Measurements from ENCODE around the gene MSL3.

MSL3 gene

GRCh38 chrX:11759461-11760311 is 1.6 kb downstream of the MSL3 start:
- peak; percentile 2 to 55 (median 21) for DNase-seq

DNA sequence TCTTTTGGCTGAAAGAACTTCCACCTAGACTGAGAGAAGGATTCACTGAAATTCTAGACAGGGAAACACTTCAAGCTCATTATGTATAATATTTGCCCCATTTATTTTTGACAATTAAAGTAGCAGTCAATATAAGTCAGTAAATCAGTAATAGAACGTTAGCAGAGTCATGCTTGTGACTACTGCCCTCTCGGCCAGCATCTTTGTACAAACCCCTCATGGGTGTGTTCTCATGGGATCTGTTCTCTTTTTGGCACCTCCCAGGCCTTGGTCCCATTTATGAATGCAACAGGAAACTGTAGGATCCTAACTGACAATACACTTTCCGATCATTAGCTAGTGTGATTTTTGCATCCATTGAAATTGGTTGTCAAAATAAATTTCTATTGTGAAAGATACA is 2.9 kb downstream of the MSL3 start:
- DNase-seq: no peak

DNA sequence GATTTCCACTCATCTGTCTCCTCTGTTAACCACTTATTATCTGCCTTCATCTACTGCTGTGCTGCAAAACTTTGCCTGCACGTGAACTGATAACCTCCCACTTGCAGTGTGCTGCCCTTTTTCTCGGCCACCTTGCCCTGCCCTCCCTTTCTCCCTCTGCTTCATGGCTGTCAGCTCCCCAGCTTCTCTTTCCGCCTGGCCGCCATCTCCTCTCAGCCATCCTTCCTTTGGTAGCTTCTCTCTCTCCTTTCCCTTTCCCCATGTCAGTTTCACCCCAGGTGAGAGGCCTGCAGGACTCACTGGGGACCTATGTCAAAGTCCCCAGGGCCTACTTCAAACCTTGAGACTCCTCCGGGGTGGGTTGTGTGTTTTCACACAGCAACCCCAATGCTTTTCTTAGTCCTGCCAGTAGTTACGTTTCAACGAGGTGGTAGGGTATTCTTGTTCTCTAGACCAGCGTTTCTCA is 6.6 kb downstream of the MSL3 start:
- no peak for DNase-seq

GRCh38 chrX:11765449-11765848 is 7.4 kb downstream of the MSL3 start:
- no peak for DNase-seq

DNA sequence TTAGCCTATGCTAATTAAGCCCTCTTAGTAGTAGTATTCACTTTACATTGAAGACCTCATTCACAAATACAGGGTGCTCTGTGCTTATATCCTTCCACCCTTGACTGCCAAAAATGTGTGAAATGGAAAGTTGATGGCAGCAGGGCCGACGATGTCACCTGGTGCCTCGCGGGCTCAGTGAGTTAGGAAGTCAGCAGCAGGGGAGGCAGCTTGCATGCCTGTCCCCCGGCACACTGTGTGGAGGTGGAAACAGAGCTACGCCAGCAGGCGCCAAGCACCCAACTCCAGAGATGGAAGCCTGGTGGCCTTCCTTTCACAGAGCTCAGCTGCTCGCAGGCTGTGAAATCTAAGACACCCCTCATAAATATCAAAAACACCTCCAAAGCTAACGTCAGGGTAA is 8.4 kb downstream of the MSL3 start:
- peak in 3 of 4 experiments; percentile 1 to 9 (median 2) for DNase-seq

DNA sequence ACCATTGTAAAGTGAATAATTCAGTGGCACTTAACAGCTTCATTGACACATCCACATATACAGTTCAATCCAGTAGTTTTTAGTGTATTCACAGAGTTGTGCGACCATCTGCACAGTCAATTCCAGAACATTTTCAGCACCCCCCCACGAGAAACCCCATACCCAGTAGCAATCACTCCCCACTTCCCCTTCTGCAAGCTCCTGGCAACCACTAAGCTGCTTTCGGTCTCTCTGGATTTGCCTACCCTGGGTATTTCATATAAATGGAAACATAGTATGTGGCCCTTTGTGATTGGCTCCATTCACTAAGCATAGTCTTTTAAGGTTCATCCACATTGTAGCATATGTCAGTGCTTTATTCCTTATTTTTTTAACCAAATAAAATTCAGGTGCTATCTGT is 10.0 kb downstream of the MSL3 start:
- DNase-seq: no peak

- peak in 2 of 4 experiments; percentile 3 to 34 for DNase-seq
Measured at GRCh38 chrX:11770320-11770719, 12.3 kb downstream of the MSL3 start.

DNA sequence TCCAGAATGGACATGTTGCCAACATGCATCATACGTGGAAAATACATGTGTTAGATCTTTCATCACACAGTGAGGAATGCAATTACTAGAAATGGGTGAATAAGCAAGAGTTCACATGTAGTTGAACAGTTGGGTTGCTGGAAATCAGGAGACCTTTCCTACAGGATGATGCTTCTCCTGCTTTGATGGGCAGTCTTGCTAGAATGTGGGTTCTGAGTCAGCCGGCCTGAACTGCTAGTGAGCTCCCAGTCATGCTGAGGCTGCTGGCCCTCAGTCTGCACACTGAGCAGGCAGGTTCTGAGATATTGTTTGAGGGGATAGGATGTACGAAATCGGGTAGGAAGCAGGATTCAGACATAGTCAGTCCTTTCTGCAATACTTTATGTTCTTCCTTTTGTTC is 20.2 kb downstream of the MSL3 start:
- DNase-seq: no peak

DNA sequence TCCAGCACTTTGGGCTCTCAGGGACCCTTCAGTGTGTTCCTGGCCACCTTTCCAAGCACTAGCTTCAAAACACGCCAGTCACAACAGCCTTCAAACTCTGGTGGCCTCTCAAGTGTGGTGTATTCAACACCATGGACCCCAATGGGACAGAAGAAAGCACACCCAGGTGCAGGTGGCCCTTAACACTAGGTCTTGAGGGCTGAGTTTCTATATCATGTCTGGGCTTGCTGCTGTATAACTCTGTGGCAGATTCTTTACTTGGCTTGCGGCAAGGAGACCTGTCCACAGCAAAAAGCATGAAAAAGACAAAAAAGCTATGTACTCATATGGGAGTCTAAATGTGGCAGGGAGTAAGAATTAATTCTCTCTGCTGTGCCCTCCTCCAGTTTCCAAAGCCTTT is 23.1 kb downstream of the MSL3 start:
- no peak for DNase-seq

DNA sequence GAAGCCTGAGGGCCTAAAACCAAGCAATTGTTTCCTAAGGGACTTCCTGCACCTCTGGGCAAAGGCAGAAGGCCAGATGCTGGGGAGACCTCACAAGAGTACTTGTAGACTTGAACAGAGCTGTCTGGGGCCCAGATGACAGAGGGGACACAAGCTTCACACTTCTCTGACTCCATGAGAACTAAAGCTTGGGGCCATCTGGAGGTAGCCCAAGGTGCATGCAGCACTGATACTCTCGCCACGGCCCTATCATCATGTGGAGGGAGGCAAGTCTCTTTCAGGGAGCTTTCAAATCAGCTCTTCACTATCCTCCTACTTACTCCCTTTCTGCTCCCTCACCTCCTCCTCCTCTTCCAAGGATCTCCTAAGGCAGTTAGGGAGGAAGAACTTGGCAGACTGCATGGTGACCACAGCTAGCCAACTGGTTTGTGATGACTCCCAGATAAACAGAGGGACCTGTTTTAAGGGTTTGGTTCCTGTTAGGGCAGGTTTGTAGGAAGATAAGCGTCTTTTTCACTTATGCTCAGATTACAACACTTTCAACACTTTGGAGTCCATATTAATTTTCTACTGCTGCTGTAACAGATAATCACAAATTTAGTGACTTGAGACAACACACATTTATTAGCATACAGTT is 23.8 kb downstream of the MSL3 start:
- no peak for DNase-seq

DNA sequence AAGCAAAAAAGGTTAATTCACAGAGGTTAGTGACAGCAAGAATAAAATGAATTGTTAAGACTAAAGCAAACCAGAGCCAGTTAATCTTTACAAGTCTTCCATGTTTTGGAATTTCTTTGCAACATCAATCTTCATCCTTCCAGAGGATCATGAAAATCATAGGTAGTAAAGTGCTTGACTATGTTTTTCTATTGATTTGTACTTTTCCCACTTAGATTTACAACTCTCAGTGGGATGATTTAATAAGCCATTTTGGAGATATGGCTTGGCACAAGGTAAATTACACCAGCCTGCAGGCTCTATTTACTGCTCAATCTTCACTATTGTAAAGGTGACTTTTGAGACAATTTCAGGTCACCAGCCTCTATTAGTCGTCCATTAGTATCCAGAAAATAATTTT is 26.5 kb downstream of the MSL3 start:
- DNase-seq: no peak

DNA sequence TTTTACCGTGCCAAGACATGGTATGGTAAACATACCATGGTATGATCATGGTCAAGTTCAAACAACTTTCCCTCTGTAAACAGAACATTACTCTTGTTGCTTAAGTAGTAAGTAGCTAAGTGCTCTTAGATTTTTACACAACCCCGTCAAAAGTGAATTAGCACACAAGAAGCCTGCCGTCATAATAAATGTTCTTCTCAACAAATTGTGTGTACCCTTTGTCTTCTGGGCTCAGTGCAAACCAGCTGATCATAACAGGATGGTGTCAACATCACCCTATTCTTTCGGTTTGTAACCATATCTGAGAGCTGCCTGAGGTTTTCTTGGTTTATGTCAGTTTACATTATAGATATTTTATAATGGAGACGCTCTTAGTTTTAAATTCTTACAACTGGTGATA is 28.8 kb downstream of the MSL3 start:
- no peak for DNase-seq

GRCh38 chrX:11787564-11787963 is 29.5 kb downstream of the MSL3 start:
- peak; percentile 10 to 65 (median 49) for DNase-seq

- no peak for DNase-seq
Measured at GRCh38 chrX:11789809-11790208, 31.8 kb downstream of the MSL3 start.

DNA sequence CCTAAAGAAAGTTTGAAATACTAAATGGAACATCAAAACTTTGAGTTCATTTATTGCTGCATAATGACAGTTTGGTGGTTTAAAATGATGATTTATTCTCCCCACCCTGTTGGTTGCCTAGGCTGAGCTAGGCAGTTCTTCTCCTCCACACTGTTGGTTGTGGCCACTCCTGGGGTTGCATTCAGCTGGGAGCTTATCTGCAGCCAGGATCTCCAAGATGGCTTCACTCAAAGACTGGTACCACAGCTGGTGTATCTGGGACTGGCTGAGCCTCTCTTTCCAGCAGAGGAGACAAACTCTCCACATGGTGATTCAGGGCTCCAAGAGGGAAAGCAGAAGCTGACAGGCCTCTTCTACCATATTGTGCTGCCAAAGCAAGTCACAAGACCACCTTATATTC is 33.1 kb downstream of the MSL3 start:
- no peak for DNase-seq

- DNase-seq: no peak
Measured at GRCh38 chrX:11791537-11791936, 33.5 kb downstream of the MSL3 start.

DNA sequence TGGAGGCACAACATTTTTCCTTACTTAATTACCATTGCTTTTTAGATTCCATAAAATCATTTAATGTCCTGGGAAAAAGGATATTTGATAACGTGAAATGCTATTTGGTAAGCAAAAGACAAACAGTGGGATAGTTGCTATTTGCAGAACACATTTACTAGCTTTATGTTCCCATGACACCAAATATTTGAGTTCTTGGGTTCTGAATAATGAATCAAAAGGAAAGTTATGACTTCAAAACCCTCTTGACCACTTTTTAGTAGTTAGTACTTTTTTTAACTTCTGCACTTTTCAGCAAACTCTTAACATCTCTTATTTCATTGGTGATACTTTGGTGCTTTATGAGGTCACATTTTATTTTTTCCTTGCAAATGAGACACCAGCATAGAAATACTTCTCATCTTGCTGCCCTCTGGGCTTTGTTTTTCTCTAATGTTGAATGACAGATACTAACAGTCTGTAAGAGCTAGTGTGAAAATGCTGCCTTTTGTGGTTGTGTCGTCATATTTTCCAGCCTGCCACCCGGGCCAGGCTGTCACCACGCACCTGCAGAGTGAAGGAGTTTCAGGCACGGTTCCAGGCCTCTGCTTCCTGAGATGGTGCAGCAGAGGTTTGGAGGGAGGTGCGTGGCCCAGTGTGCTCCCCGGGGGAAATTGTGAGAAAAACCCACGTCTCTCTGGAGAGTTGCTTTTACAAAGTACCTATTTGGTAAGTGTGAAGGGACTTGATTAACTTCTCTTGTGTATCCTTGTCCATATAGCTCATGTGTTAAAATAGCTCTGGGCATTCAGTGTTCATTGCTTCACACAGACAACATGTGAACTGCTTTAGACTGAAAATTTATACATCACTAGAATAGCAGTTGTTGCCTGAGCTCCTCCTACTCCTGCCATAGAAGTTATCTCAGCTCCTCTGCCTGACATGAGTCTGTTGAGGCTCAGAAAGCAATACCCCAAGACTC is 34.7 kb downstream of the MSL3 start:
- peak in 3 of 4 experiments; percentile 1 to 14 (median 6) for DNase-seq

DNA sequence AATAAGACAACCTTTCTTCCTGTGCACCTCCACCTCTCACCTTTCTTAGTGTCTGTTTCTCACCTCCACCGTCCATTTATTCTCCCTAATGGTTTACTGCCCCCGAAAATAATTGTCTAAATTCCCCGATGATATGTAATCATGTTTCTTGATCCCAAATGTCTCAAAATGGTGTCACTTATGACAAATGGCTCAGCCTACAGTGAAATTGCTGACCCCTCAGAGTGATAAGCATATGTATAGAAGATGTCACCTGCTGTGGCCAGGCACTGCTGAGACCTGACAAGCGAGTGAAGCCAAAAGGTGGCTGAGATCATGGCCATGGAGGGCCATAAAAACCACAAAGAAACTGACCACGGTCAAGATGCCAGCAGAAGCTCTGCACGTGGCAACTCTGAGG is 35.7 kb downstream of the MSL3 start:
- DNase-seq: no peak

- no peak for DNase-seq
Measured at GRCh38 chrX:11813341-11813740, 55.3 kb downstream of the MSL3 start.

All from activated naive CD4-positive, alpha-beta T cell (primary cell).